Mesodermal cell (in vitro differentiated cells): ENCODE data around the gene GMCL2.

Experiments
- H3K27ac ChIP-seq: 2 replicates; pipeline ENCODE4 v1.7.0; 2013; ENCODE audit warnings: mild to moderate bottlenecking, low read depth, low read length, moderate library complexity; ENCODE audit not compliant: severe bottlenecking
- H3K36me3 ChIP-seq: 2 replicates; pipeline ENCODE4 v1.7.1; 2013; ENCODE audit warnings: mild to moderate bottlenecking, low read length, moderate library complexity; ENCODE audit not compliant: control insufficient read depth, insufficient read depth
- H3K4me1 ChIP-seq: one replicate; pipeline ENCODE4 v1.7.1; 2013; ENCODE audit warnings: mild to moderate bottlenecking, low read length; ENCODE audit not compliant: insufficient read depth, control insufficient read depth, poor library complexity, severe bottlenecking
- H3K4me3 ChIP-seq: 2 replicates; pipeline ENCODE4 v1.7.0; 2013; ENCODE audit warnings: low read length, control low read depth, mild to moderate bottlenecking; ENCODE audit not compliant: insufficient read depth, poor library complexity, severe bottlenecking; ENCODE audit errors: extremely low read depth
- H3K9me3 ChIP-seq: 2 replicates; pipeline ENCODE4 v1.7.1; 2013; ENCODE audit warnings: mild to moderate bottlenecking, low read length, moderate library complexity; ENCODE audit not compliant: control insufficient read depth
- WGBS, 2 experiments: methylation state at CpG; one replicate each; pipeline ENCODE4 v1.1.5; 2013; ENCODE audit warnings: missing lambda C conversion rate in 2 of 2; ENCODE audit not compliant: insufficient coverage in 2 of 2; 5-methylcytosine and 5-hydroxymethylcytosine counted together

The GMCL2 gene

GRCh38 chr5:178141550-178141949, 45.6 kb downstream of the GMCL2 start:
- Histone ChIP-seq H3K27ac (no peak overlapping the region), H3K4me1 (no peaks in the 10 kb centered on the region), H3K36me3 (peaks cover 73% of the 10 kb centered on the region), H3K4me3 (no peak overlapping the region), H3K9me3 (no peaks in the 10 kb centered on the region)
- 93 to 100% methylated on average over 1 to 3 of the region's 4 CpGs for WGBS, 2 experiments

DNA sequence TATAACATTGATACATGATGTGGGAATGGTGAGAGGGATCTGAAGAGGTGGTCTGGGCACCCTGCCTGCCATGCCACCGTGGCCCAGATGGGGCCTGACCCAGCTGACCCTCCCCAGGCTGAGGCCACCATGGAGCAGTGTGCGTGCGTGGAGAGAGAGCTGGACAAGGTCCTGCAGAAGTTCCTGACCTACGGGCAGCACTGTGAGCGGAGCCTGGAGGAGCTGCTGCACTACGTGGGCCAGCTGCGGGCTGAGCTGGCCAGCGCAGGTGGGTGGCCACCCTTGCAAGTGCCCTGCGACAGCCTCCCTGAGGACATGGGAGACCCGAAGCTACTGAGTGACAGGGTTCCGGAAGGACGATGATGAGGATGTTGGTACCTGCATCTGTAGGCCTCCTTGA, 49.2 kb downstream of the GMCL2 start:
- H3K4me1 ChIP-seq, result no peaks in the 10 kb centered on the region
- H3K9me3 ChIP-seq, result no peaks in the 10 kb centered on the region
- peaks cover 65% of the 10 kb centered on the region for H3K36me3 ChIP-seq
- no peak overlapping the region for H3K4me3 ChIP-seq
- 93 to 94% methylated on average over 12 of the region's 12 CpGs for WGBS, 2 experiments
- H3K27ac ChIP-seq, result no peak overlapping the region

GRCh38 chr5:178136990-178137389, 50.2 kb downstream of the GMCL2 start:
- Histone ChIP-seq H3K27ac (no peak overlapping the region), H3K4me1 (no peaks in the 10 kb centered on the region), H3K36me3 (peaks cover 55% of the 10 kb centered on the region), H3K4me3 (no peak overlapping the region), H3K9me3 (no peaks in the 10 kb centered on the region)
- WGBS, 2 experiments, result 89 to 97% methylated on average over 8 to 10 of the region's 10 CpGs
